ENCODE measurements around the gene NEK6.

DNA sequence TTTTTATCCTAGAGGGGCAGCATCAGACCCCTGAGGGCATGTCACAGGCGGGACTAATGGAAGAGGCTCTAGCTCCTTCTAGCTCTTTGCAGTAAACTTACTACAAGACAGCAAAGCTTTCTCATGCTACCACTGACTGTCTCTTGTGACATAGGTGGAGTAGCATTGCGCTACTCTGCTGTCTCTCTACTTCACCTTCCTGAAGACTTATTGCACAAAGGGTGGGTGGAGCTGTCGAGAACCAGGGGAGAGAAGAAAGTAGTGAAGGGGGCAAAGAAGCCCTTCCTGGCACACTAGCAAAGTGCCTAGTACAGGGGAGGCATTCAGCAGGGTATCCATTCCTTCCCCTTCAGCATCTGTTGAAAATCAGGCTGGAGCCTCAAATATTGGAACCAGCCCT lies 36.1 kb upstream of the NEK6 start:
- TF ChIP-seq, protein P1, sequence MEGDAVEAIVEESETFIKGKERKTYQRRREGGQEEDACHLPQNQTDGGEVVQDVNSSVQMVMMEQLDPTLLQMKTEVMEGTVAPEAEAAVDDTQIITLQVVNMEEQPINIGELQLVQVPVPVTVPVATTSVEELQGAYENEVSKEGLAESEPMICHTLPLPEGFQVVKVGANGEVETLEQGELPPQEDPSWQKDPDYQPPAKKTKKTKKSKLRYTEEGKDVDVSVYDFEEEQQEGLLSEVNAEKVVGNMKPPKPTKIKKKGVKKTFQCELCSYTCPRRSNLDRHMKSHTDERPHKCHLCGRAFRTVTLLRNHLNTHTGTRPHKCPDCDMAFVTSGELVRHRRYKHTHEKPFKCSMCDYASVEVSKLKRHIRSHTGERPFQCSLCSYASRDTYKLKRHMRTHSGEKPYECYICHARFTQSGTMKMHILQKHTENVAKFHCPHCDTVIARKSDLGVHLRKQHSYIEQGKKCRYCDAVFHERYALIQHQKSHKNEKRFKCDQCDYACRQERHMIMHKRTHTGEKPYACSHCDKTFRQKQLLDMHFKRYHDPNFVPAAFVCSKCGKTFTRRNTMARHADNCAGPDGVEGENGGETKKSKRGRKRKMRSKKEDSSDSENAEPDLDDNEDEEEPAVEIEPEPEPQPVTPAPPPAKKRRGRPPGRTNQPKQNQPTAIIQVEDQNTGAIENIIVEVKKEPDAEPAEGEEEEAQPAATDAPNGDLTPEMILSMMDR (IDR thresholded peaks at IDR 0.05), result no peak
- TF ChIP-seq POLR2A (IDR thresholded peaks at IDR 0.05), result no peak
